OCI-LY7 (cell line): Measurements from ENCODE around the gene HEBP1. TPM values are rescaled to one million over a fixed set of nuclear protein-coding genes. Genes with fewer than 3 reads are reported as not detected.

Experiments
- BruUV-seq: library from RNA; stranded (reverse); fragments of 400-500 nt; replicated peaks from 2 replicates; lab custom pipeline; 2021; lab: Mats Ljungman, UMichigan
- CTCF ChIA-PET: fragments of 300-600 bp; sonication (Branson Sonifier 250); formaldehyde crosslinking; loops from one replicate; lab custom pipeline; 2022; ENCODE audit warnings: antibody characterized with exemption; ENCODE audit not compliant: unreplicated experiment; lab: Charles Lee
- POLR2A ChIA-PET: fragments of 300-600 bp; sonication (Branson Sonifier 250); formaldehyde crosslinking; loops from one replicate; lab custom pipeline; 2022; ENCODE audit warnings: antibody characterized with exemption; lab: Charles Lee
- DNase-seq: peaks from one replicate; pipeline ENCODE4 v3.0.0-alpha.2; 2015; ENCODE audit warnings: low spot score
- H2AFZ ChIP-seq: fragments of 200-600 bp; sonication (generic), shearing (Covaris generic); 2 replicates; pipeline ENCODE4 v1.6.1; 2014; ENCODE audit warnings: mild to moderate bottlenecking, antibody characterized with exemption, low read length, moderate library complexity
- H3K27ac ChIP-seq: fragments of 200-600 bp; sonication (generic); 2 replicates; pipeline ENCODE4 v1.5.1; 2014; ENCODE audit warnings: mixed run types, low read depth, mild to moderate bottlenecking, moderate library complexity, low read length, inconsistent platforms; ENCODE audit not compliant: poor library complexity, severe bottlenecking
- H3K36me3 ChIP-seq: fragments of 200-600 bp; sonication (generic); 2 replicates; pipeline ENCODE4 v1.6.1; 2014; ENCODE audit warnings: mild to moderate bottlenecking, antibody characterized with exemption, low read length, moderate library complexity, mixed read lengths; ENCODE audit not compliant: insufficient read depth
- H3K4me1 ChIP-seq: fragments of 200-600 bp; sonication (generic); 2 replicates; pipeline ENCODE4 v1.5.1; 2014; ENCODE audit warnings: mild to moderate bottlenecking, low read length; ENCODE audit not compliant: insufficient read depth, poor library complexity, severe bottlenecking
- H3K4me2 ChIP-seq: fragments of 200-600 bp; sonication (generic); 2 replicates; pipeline ENCODE4 v1.6.1; 2014; ENCODE audit warnings: mild to moderate bottlenecking, low read length
- H3K4me3 ChIP-seq: fragments of 200-600 bp; sonication (generic); 2 replicates; pipeline ENCODE4 v1.5.1; 2014; ENCODE audit warnings: mild to moderate bottlenecking, low read depth, low read length; ENCODE audit not compliant: poor library complexity, severe bottlenecking
- H3K79me2 ChIP-seq: fragments of 200-600 bp; sonication (generic); 2 replicates; pipeline ENCODE4 v1.6.1; 2016; ENCODE audit warnings: low read depth, mild to moderate bottlenecking, low read length, moderate library complexity, mixed read lengths; ENCODE audit not compliant: insufficient read depth
- H3K9me2 ChIP-seq: fragments of 200-600 bp; sonication (generic); 2 replicates; pipeline ENCODE4 v1.6.1; 2016; ENCODE audit warnings: mild to moderate bottlenecking, low read length, mixed read lengths; ENCODE audit not compliant: insufficient read depth
- H3K9me3 ChIP-seq: fragments of 200-600 bp; sonication (generic); 2 replicates; pipeline ENCODE4 v1.6.1; 2014; ENCODE audit warnings: mild to moderate bottlenecking, mixed run types, low read length, mixed read lengths
- H4K20me1 ChIP-seq: fragments of 200-600 bp; sonication (generic); 2 replicates; pipeline ENCODE4 v1.6.1; 2014; ENCODE audit warnings: mild to moderate bottlenecking, antibody characterized with exemption, low read length, moderate library complexity, mixed read lengths; ENCODE audit not compliant: insufficient read depth
- CTCF ChIP-seq: fragments of 200-600 bp; sonication (generic); conservative IDR thresholded peaks from 2 replicates; pipeline ENCODE4 v1.5.1; 2014; ENCODE audit warnings: mild to moderate bottlenecking, antibody characterized with exemption, low read length, moderate library complexity, mixed read lengths
- EZH2phosphoT487 ChIP-seq: fragments of 200-600 bp; sonication (generic); IDR thresholded peaks from 2 replicates; pipeline ENCODE4 v1.6.1; 2018; ENCODE audit warnings: low read depth, borderline replicate concordance, mild to moderate bottlenecking, mixed run types, antibody characterized with exemption, low read length, moderate library complexity, mixed read lengths
- intact Hi-C: fragments of 100-400 bp; cut with micrococcal nuclease; formaldehyde crosslinking; loops from one replicate; pipeline ENCODE4 v1.10.0; 2022; ENCODE audit not compliant: unreplicated experiment
- total RNA-seq, 2 experiments: library from RNA; depleted of rRNA in 1 of 2; stranded (reverse); fragments of >200 nt in 1 of 2; shearing (Covaris generic) in 1 of 2; gene quantifications; 2 replicates each; pipeline ENCODE4 v1.2.3, GENCODE V29; 2014 to 2022

Gene HEBP1
- total RNA-seq, 2 experiments from 2014 or later = 0.16 to 1.3 TPM

- Histone ChIP-seq H2AFZ (no peak overlapping the region), H3K9me2 (no peaks in the 10 kb centered on the region), H3K36me3 (no peaks in the 10 kb centered on the region), H3K9me3 (no peaks in the 10 kb centered on the region), H3K4me2 (no peak overlapping the region), H3K79me2 (no peaks in the 10 kb centered on the region), H3K4me1 (peaks cover 5% of the 10 kb centered on the region), H4K20me1 (no peaks in the 10 kb centered on the region), H3K27ac (no peak overlapping the region), H3K4me3 (no peak overlapping the region)
- TF ChIP-seq EZH2phosphoT487 (no peak), CTCF (no peak)
- no peak for DNase-seq
- BruUV-seq = no TSS peak
- CTCF ChIA-PET = no interaction called here
- POLR2A ChIA-PET = no interaction called here
- intact Hi-C loops = loop anchor here (10.0 kb wide), 1 partner anchor 221 kb away; the partner anchor contains the start of gene APOLD1
Measured at GRCh38 chr12:13005649-13006048, 5.6 kb upstream of the HEBP1 start.

GRCh38 chr12:13004986-13005385 is 4.9 kb upstream of the HEBP1 start:
- Histone ChIP-seq H4K20me1 (no peaks in the 10 kb centered on the region), H3K27ac (no peak overlapping the region), H3K9me3 (no peaks in the 10 kb centered on the region), H2AFZ (no peak overlapping the region), H3K9me2 (no peaks in the 10 kb centered on the region), H3K4me1 (peaks cover 9% of the 10 kb centered on the region), H3K79me2 (no peaks in the 10 kb centered on the region), H3K4me2 (no peak overlapping the region), H3K4me3 (no peak overlapping the region), H3K36me3 (no peaks in the 10 kb centered on the region)
- DNase-seq = no peak
- intact Hi-C loops = loop anchor here (10.0 kb wide), 1 partner anchor 220 kb away; the partner anchor contains the start of gene APOLD1
- ChIA-PET CTCF (no interaction called here), POLR2A (no interaction called here)
- BruUV-seq = no TSS peak
- TF ChIP-seq CTCF (no peak), EZH2phosphoT487 (no peak)

GRCh38 chr12:13004361-13004760 is 4.3 kb upstream of the HEBP1 start:
- Histone ChIP-seq H3K79me2 (no peaks in the 10 kb centered on the region), H3K27ac (no peak overlapping the region), H4K20me1 (no peaks in the 10 kb centered on the region), H3K4me3 (no peak overlapping the region), H2AFZ (no peak overlapping the region), H3K9me2 (no peaks in the 10 kb centered on the region), H3K9me3 (no peaks in the 10 kb centered on the region), H3K4me2 (no peak overlapping the region), H3K4me1 (peaks cover 9% of the 10 kb centered on the region), H3K36me3 (no peaks in the 10 kb centered on the region)
- CTCF ChIA-PET = no interaction called here
- POLR2A ChIA-PET = no interaction called here
- no peak for DNase-seq
- TF ChIP-seq EZH2phosphoT487 (no peak), CTCF (no peak)
- no TSS peak for BruUV-seq
- intact Hi-C loops = loop anchor here (10.0 kb wide), 1 partner anchor 220 kb away; the partner anchor contains the start of gene APOLD1
